Immature natural killer cell (primary cell): Measurements from ENCODE around the gene ANXA1. TPM values are rescaled to one million over a fixed set of nuclear protein-coding genes. Genes with fewer than 3 reads are reported as not detected.
"Not testable (repeated sequence)": the region's sequence is repeated elsewhere in the genome, so short reads cannot be mapped to it uniquely, and the experiment has no call there.

Source experiments
- DNase-seq, 3 donors: peaks; one replicate each; pipeline ENCODE4 v3.0.0; 2022; ENCODE audit warnings: mixed read lengths in 1 of 3
- H3K27ac Mint-ChIP-seq, 6 donors: one replicate each; pipeline ENCODE4 v1.8.0; 2020; ENCODE audit warnings: mixed read lengths in 6 of 6, mild to moderate bottlenecking in 5 of 6, inconsistent platforms in 4 of 6, moderate library complexity in 3 of 6
- H3K27me3 Mint-ChIP-seq, 3 donors: one replicate each; pipeline ENCODE4 v1.8.0; 2020 to 2021; ENCODE audit warnings: low read depth in 3 of 3, mild to moderate bottlenecking in 3 of 3, mixed read lengths in 3 of 3, moderate library complexity in 3 of 3, inconsistent platforms in 1 of 3
- H3K36me3 Mint-ChIP-seq, 3 donors: one replicate each; pipeline ENCODE4 v1.8.0; 2020; ENCODE audit warnings: mixed read lengths in 3 of 3, inconsistent platforms in 2 of 3, mild to moderate bottlenecking in 2 of 3
- H3K4me1 Mint-ChIP-seq, 2 donors: one replicate each; pipeline ENCODE4 v1.8.0; 2020; ENCODE audit warnings: inconsistent platforms in 2 of 2, mild to moderate bottlenecking in 2 of 2, mixed read lengths in 2 of 2, moderate library complexity in 1 of 2
- H3K4me3 Mint-ChIP-seq, 5 donors: one replicate each; pipeline ENCODE4 v1.8.0; 2020; ENCODE audit warnings: mild to moderate bottlenecking in 5 of 5, mixed read lengths in 5 of 5, inconsistent platforms in 3 of 5, moderate library complexity in 3 of 5
- H3K9me3 Mint-ChIP-seq, 6 donors: one replicate each; pipeline ENCODE4 v1.8.0; 2020; ENCODE audit warnings: mild to moderate bottlenecking in 6 of 6, mixed read lengths in 6 of 6, inconsistent platforms in 4 of 6, moderate library complexity in 3 of 6
- polyA plus RNA-seq, 3 donors: library from polyadenylated mRNA; unstranded; fragments of 300-500 nt; fragmentation: Illumina TruSeq; gene quantifications; one replicate each; pipeline ENCODE4 v1.2.3, GENCODE V29; 2021

ANXA1 gene
- polyA plus RNA-seq, result 100 to 1,000 TPM; 426 to 769 (median 538) TPM

DNA sequence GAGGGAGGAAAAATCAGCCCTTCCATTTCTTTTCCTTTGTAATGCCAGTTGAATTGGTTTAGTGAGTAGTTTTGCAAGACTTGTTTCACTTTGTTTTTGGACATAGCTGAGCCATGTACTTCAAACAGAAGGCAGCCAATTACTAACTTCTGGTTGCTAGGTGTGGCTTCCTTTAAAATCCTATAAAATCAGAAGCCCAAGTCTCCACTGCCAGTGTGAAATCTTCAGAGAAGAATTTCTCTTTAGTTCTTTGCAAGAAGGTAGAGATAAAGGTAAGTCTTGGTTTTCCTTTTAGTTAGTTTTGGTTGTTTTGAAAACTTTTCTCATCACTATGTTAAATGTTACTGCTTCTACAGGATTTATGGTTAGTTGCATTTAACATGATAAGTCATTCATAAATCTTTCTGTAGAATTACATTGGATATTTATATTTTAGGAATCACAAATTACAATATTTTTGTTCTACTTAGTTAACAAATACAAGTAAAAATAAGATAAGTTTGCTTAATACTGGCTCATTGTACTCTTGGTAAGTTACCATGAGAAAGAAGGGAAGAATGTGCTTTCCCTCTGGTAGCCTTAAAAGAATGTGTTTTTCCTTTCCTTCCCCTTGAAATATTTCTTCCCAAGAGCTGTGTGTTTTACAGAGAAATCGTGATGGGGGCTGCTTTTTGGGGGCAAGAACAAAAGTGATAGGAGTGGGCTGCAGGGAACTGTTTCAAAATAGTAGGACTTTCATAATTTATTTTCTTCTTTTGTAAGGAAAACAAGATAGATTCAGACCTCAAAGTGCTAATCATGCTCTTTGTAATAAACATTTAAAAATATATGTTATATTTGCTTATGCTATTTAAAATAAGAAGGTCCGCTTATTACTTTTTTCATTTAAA is at the start of gene ANXA1:
ANXA1 (plus strand) TSS at position 213 of the 890 bp plus-strand sequence. CDS start 6,671 bp downstream, outside the sequence.
- no peaks in the 10 kb centered on the region for H3K9me3 Mint-ChIP-seq
- peak within 1 kb of the TSS; percentile 94 to 99 (median 96) for H3K4me3 Mint-ChIP-seq
- peaks cover 70 to 89% of the 10 kb centered on the region in 2 donors for H3K4me1 Mint-ChIP-seq
- DNase-seq, result peak; percentile 43 to 64 (median 53)
- peaks cover 0 to 15% (median 4%) of the 10 kb centered on the region in 3 donors for H3K36me3 Mint-ChIP-seq
- peaks cover 1 to 10% (median 3%) of the 10 kb centered on the region in 3 donors for H3K27me3 Mint-ChIP-seq
- peak within 1 kb of the TSS; percentile 94 to 100 (median 99) for H3K27ac Mint-ChIP-seq

DNA sequence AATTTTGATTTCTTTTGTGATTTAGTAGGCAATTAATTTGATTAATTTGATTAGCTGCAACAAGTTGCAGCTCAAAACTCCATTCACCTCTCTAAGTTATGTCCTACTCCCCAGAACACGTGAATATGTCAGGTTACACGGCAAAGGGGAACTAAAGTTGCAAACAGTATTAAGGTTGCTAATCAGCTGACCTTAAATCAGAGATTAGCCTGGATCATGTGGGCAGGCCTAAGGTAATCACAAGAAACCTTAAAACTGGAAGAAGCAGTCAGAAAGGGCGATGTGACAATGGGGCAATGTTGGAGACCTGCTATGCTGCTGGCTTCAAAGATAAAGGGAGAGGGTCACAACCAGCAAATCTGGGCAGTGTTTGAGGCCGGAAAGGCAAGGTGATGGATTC is 47.3 kb upstream of the ANXA1 start:
- H3K27ac Mint-ChIP-seq, result no peak overlapping the region
- H3K9me3 Mint-ChIP-seq, result no peaks in the 10 kb centered on the region
- H3K4me3 Mint-ChIP-seq, result no peak overlapping the region
- no peak for DNase-seq
- peaks cover 0 to 5% (median 2%) of the 10 kb centered on the region in 3 donors for H3K27me3 Mint-ChIP-seq
- H3K4me1 Mint-ChIP-seq, result no peaks in the 10 kb centered on the region
- H3K36me3 Mint-ChIP-seq, result no peaks in the 10 kb centered on the region

- DNase-seq, result no peak
- Mint-ChIP-seq H3K4me1 (no peaks in the 10 kb centered on the region), H3K27ac (no peak overlapping the region), H3K9me3 (no peaks in the 10 kb centered on the region), H3K4me3 (no peak overlapping the region), H3K27me3 (peaks cover 0 to 5% (median 2%) of the 10 kb centered on the region in 3 donors), H3K36me3 (no peaks in the 10 kb centered on the region)
Observed at GRCh38 chr9:73104921-73105320, 46.7 kb upstream of the ANXA1 start.

DNA sequence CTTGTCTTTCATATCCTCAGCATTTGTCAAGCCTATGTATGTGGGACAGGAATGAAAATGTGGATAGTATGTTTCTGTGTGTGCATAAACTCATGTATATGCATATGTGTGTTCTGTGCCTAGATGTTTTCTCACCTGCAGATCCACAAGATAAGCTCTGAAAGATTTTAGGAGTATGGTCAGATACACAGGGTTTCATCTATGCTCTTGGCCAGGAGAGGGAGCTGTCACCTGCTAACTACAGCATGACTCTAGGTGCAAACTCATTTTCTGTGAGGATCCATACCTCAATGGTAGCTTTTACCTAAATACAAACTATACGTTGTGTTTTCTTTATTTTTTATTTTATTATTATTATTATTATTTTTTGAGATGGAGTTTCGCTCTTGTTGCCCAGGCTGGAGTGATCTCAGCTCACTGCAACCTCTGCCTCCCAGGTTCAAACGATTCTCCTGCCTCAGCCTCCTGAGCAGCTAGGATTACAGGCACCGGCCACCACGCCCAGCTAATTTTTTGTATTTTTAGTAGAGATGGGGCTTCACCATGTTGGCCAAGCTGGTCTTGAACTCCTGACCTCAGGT is 44.1 kb upstream of the ANXA1 start:
- H3K4me3 Mint-ChIP-seq, H3K27ac Mint-ChIP-seq, H3K4me1 Mint-ChIP-seq, H3K27me3 Mint-ChIP-seq, H3K36me3 Mint-ChIP-seq, H3K9me3 Mint-ChIP-seq: not testable (repeated sequence)
- DNase-seq, result peak; percentile 47 to 65 (median 51)

DNA sequence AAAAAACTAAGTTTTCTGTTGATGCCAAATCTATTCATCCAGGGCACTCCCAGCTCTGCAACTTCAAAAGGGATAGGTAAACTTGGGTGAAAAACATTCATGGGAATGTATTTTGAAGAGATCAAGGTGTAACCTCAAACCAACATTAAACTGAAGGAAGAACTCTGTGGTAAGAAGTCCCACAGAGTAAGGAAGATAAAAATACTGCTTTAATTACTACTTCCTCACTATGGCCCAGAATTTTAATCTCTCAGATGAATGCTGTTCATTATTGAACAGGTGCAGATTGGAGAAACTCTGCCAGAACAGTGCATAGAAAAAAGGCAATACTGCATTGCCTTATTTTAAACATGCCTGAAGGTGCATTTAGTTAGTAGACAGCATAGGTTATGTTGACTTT is 37.6 kb upstream of the ANXA1 start:
- Mint-ChIP-seq H3K4me3 (no peak overlapping the region), H3K27ac (no peak overlapping the region)
- DNase-seq, result no peak

GRCh38 chr9:73114958-73115357 is 36.7 kb upstream of the ANXA1 start:
- Mint-ChIP-seq H3K4me1 (no peaks in the 10 kb centered on the region), H3K27me3 (peaks cover 0 to 2% (median 0%) of the 10 kb centered on the region in 3 donors), H3K36me3 (no peaks in the 10 kb centered on the region), H3K27ac (peak overlapping the region in 1 of 6 donors; percentile 1), H3K4me3 (no peak overlapping the region), H3K9me3 (no peaks in the 10 kb centered on the region)
- DNase-seq, result no peak

More for the DNA sequence above, 37.6 kb upstream of the ANXA1 start:
- Mint-ChIP-seq H3K9me3 (no peaks in the 10 kb centered on the region), H3K36me3 (no peaks in the 10 kb centered on the region), H3K4me1 (no peaks in the 10 kb centered on the region), H3K27me3 (no peaks in the 10 kb centered on the region)

DNA sequence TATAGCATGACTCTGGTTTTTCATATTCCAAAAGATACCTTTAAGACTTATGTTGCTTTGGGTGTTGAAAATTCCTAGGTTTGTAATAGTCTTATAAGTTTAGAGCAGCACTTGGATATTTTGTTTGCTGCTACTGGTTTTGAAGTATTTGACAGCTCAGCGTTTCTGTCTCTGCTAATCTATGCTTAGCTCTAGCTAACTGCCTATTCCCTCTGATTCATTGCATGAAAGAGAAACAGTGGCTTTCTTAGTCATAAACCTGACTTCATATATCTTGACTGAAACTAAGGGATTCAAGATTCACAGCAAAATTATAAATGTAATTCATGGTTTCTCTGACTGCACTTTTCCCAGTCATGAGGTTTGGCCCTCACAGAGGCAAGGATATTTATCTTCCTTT is 35.6 kb upstream of the ANXA1 start:
- no peak overlapping the region for H3K4me3 Mint-ChIP-seq
- DNase-seq, result no peak
- H3K4me1 Mint-ChIP-seq, result no peaks in the 10 kb centered on the region
- no peaks in the 10 kb centered on the region for H3K36me3 Mint-ChIP-seq
- H3K27me3 Mint-ChIP-seq, result peaks cover 0 to 2% (median 2%) of the 10 kb centered on the region in 3 donors
- no peak overlapping the region for H3K27ac Mint-ChIP-seq
- H3K9me3 Mint-ChIP-seq, result no peaks in the 10 kb centered on the region

DNA sequence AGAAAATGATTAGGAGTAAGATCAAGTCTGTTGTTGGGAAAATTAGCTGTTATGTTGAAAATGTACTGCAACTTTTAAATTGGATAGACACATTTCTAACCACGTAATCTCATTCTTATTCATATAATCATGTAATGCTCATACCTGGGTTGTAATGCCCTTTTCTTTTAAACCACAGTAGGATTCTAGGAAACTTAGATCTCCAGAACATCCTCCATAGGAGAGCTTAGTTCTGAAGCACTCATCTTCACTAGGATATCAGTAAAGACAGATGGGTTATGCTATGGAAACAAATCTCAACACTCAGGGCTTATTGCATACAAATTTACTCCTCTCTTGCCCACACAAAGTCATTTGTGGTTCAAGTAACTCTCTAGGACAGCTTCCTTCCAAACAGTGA is 34.8 kb upstream of the ANXA1 start:
- H3K4me3 Mint-ChIP-seq, result no peak overlapping the region
- H3K9me3 Mint-ChIP-seq, result no peaks in the 10 kb centered on the region
- H3K4me1 Mint-ChIP-seq, result no peaks in the 10 kb centered on the region
- H3K36me3 Mint-ChIP-seq, result no peaks in the 10 kb centered on the region
- no peak for DNase-seq
- H3K27me3 Mint-ChIP-seq, result peaks cover 0 to 2% (median 2%) of the 10 kb centered on the region in 3 donors
- no peak overlapping the region for H3K27ac Mint-ChIP-seq

DNA sequence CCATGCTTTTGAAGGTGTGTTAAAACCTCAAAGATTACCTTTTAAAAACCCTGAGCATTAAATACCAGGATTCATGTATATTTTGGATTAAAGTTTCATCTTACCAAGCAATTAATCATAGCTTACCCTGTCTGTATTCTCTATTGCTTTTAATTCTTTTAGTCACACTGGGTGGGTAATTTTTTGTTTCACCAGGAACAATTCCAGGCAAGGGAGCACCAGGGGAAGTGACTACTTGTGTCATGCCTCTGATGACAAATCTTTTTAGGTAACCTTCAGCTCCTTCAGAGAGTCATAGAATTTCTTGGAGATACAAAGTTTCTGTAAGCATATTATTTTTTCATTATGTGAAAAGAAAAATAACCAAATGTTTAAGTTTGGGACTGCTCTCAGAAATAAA is 33.4 kb upstream of the ANXA1 start:
- no peak overlapping the region for H3K4me3 Mint-ChIP-seq
- no peaks in the 10 kb centered on the region for H3K4me1 Mint-ChIP-seq
- no peaks in the 10 kb centered on the region for H3K36me3 Mint-ChIP-seq
- peaks cover 0 to 2% (median 2%) of the 10 kb centered on the region in 3 donors for H3K27me3 Mint-ChIP-seq
- no peak overlapping the region for H3K27ac Mint-ChIP-seq
- DNase-seq, result no peak
- H3K9me3 Mint-ChIP-seq, result no peaks in the 10 kb centered on the region

GRCh38 chr9:73118898-73119554 is 32.6 kb upstream of the ANXA1 start:
- Mint-ChIP-seq H3K27me3 (peaks cover 0 to 2% (median 2%) of the 10 kb centered on the region in 3 donors), H3K4me1 (no peaks in the 10 kb centered on the region), H3K4me3 (no peak overlapping the region), H3K27ac (no peak overlapping the region), H3K9me3 (no peaks in the 10 kb centered on the region), H3K36me3 (no peaks in the 10 kb centered on the region)
- DNase-seq, result no peak

- no peak overlapping the region for H3K4me3 Mint-ChIP-seq
- H3K9me3 Mint-ChIP-seq, result no peaks in the 10 kb centered on the region
- no peaks in the 10 kb centered on the region for H3K4me1 Mint-ChIP-seq
- H3K36me3 Mint-ChIP-seq, result no peaks in the 10 kb centered on the region
- no peak overlapping the region for H3K27ac Mint-ChIP-seq
- peaks cover 1 to 2% (median 2%) of the 10 kb centered on the region in 3 donors for H3K27me3 Mint-ChIP-seq
- no peak for DNase-seq
Observed at GRCh38 chr9:73121375-73121935, 30.2 kb upstream of the ANXA1 start.

GRCh38 chr9:73125651-73126050 is 26.0 kb upstream of the ANXA1 start:
- Mint-ChIP-seq H3K36me3 (no peaks in the 10 kb centered on the region), H3K4me1 (no peaks in the 10 kb centered on the region), H3K27ac (no peak overlapping the region), H3K4me3 (no peak overlapping the region), H3K9me3 (no peaks in the 10 kb centered on the region), H3K27me3 (peaks cover 0 to 1% (median 1%) of the 10 kb centered on the region in 3 donors)
- DNase-seq, result no peak

DNA sequence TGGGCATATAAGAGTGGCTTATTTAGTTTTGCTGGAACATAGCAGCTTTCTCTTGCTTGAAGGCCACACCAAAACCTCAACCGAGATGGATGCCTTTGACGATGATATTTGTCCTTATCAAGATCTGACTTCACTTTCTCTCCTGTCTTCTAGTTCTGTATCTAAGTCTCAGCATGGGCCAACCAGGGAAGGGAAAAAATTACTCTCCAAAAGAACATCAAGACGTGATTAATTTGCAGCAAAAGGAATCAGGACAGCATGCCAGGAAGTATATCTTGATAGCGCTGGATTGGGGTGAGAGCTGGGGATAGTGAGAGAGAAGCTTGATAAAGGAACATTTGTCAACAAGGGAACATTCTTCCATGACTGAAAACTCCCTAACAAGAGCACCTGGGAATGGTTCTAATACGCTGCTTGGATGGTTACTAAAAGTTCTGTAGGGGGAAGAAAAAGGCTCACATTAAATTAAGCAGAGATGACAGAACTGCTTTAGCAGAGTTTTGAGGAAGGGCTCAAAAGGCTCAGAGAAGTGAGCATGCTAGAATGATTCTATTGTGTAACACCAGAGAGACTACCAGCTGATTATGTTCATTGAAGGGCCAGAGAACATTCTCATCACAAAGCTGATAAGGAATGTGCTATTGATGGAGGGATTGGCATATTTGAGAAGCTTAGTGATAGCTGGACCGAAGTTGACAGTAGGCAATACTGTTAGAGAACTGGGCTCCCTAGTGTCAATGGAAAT is 21.6 kb upstream of the ANXA1 start:
- no peak overlapping the region for H3K4me3 Mint-ChIP-seq
- H3K9me3 Mint-ChIP-seq, result no peaks in the 10 kb centered on the region
- H3K4me1 Mint-ChIP-seq, result peaks cover 16 to 21% of the 10 kb centered on the region in 2 donors
- H3K36me3 Mint-ChIP-seq, result no peaks in the 10 kb centered on the region
- peak overlapping the region in 5 of 6 donors; percentile 1 to 68 (median 38) for H3K27ac Mint-ChIP-seq
- peaks cover 6 to 14% (median 10%) of the 10 kb centered on the region in 3 donors for H3K27me3 Mint-ChIP-seq
- no peak for DNase-seq
